HepG2 (cell line): ENCODE results near the gene PNLIPRP2. TPM values are rescaled to one million over a fixed set of nuclear protein-coding genes. Genes with fewer than 3 reads are reported as not detected.

Experiments used
- ATAC-seq: fragments of 200-7000 bp; cut with Tn5 transposase; 3 replicates; pipeline ENCODE4 v1.9.1; 2020; ENCODE audit warnings: mild to moderate bottlenecking, moderate library complexity
- BruUV-seq: library from RNA; stranded (reverse); fragments of 400-500 nt; replicated peaks from 2 replicates; lab custom pipeline; 2021; lab: Mats Ljungman, UMichigan
- CTCF ChIA-PET: fragments of 300-600 bp; formaldehyde crosslinking; extraction: SDS; loops from one replicate; lab custom pipeline; 2021; ENCODE audit warnings: low total read pairs, inconsistent platforms, low intra/inter-chr PET ratio; lab: Yijun Ruan, JAX
- POLR2A ChIA-PET: fragments of 350-600 bp; sonication (Branson Sonifier 250); formaldehyde crosslinking; loops from one replicate; lab custom pipeline; 2020; ENCODE audit warnings: antibody characterized with exemption, inconsistent platforms; lab: Yijun Ruan, JAX
- DNase-seq: peaks from one replicate; pipeline ENCODE4 v3.0.0-alpha.2; 2015; ENCODE audit warnings: low spot score
- FAIRE-seq: peaks from 3 replicates; lab custom pipeline; 2011; peaks lifted over from hg19 to GRCh38; lab: Jason Lieb, UNC
- H2AFZ ChIP-seq: one replicate; pipeline ENCODE4 v1.6.1; 2011; ENCODE audit warnings: low read length, inconsistent platforms
- H3K27ac ChIP-seq: fragments of 300-600 bp; 3 replicates; pipeline ENCODE4 v1.8.0; 2011; ENCODE audit warnings: mixed run types, mild to moderate bottlenecking, mixed read lengths, low read length, inconsistent platforms; ENCODE audit not compliant: insufficient read depth; ENCODE audit errors: extremely low read length
- H3K27me3 ChIP-seq, 2 experiments: fragments of 200-600 bp in 1 of 2; 2 replicates in 1 of 2; 3 replicates in 1 of 2; pipeline versions ENCODE4 v1.6.0 to v1.8.0; 2011; ENCODE audit warnings: low read length in 2 of 2, mild to moderate bottlenecking in 2 of 2, moderate library complexity in 2 of 2, inconsistent platforms in 1 of 2; ENCODE audit not compliant: insufficient read depth in 2 of 2, control insufficient read depth in 1 of 2
- H3K36me3 ChIP-seq, 2 experiments: fragments of 200-600 bp in 1 of 2; replicated peaks in 1 of 2; 2 replicates in 1 of 2; 3 replicates in 1 of 2; pipeline versions ENCODE4 v1.5.1 to v1.8.0; 2011; ENCODE audit warnings: low read length in 2 of 2, inconsistent platforms in 1 of 2; ENCODE audit not compliant: insufficient read depth in 2 of 2, control insufficient read depth in 1 of 2
- H3K4me1 ChIP-seq: 2 replicates; pipeline ENCODE4 v1.5.1; 2012; ENCODE audit warnings: low read length, inconsistent platforms; ENCODE audit not compliant: insufficient read depth
- H3K4me2 ChIP-seq: 2 replicates; pipeline ENCODE4 v1.6.0; 2011; ENCODE audit warnings: low read depth, low read length, inconsistent platforms
- H3K4me3 ChIP-seq, 3 experiments: fragments of 200-600 bp in 1 of 3; sonication (generic), shearing (Covaris generic) in 1 of 3; replicated peaks in 1 of 3; 2 replicates each; pipeline ENCODE4 v1.5.1; 2011 to 2016; ENCODE audit warnings: low read length in 3 of 3, inconsistent platforms in 2 of 3, low read depth in 2 of 3, mild to moderate bottlenecking in 2 of 3, control low read depth in 1 of 3, mixed read lengths in 1 of 3; ENCODE audit not compliant: insufficient read depth in 1 of 3
- H3K79me2 ChIP-seq: one replicate; pipeline ENCODE4 v1.6.1; 2011; ENCODE audit warnings: low read length, inconsistent platforms; ENCODE audit not compliant: insufficient read depth
- H3K9ac ChIP-seq: 2 replicates; pipeline ENCODE4 v1.6.0; 2011; ENCODE audit warnings: mild to moderate bottlenecking, low read depth, low read length, inconsistent platforms; ENCODE audit not compliant: insufficient read depth
- H3K9me3 ChIP-seq: 2 replicates; pipeline ENCODE4 v1.5.1; 2012; ENCODE audit warnings: mild to moderate bottlenecking, low read length
- H4K20me1 ChIP-seq: 2 replicates; pipeline ENCODE4 v1.6.0; 2011; ENCODE audit warnings: inconsistent platforms, mild to moderate bottlenecking, low read length, moderate library complexity; ENCODE audit not compliant: insufficient read depth
- BRCA1 ChIP-seq: sonication (generic); formaldehyde crosslinking; IDR thresholded peaks from 2 replicates; pipeline ENCODE4 v1.4.0; 2020; ENCODE audit warnings: missing genetic modification reagents
- CCAR2 ChIP-seq: fragments of 200-400 bp; formaldehyde crosslinking; optimal IDR thresholded peaks from 2 replicates; pipeline ENCODE3; 2018; ENCODE audit warnings: low read depth, mild to moderate bottlenecking, low read length, moderate library complexity
- RFX5 ChIP-seq: IDR thresholded peaks from 2 replicates; pipeline ENCODE4 v1.6.1; 2011; ENCODE audit warnings: low read depth, low read length, improper control_type of control experiment
- SALL2 ChIP-seq: sonication (generic); formaldehyde crosslinking; IDR thresholded peaks from 2 replicates; pipeline ENCODE4 v1.8.1; 2023; ENCODE audit warnings: mild to moderate bottlenecking, missing genetic modification reagents, inconsistent platforms
- ZBTB3 ChIP-seq: sonication (generic); formaldehyde crosslinking; IDR thresholded peaks from 2 replicates; pipeline ENCODE4 v1.4.0; 2020; ENCODE audit warnings: low read depth, mild to moderate bottlenecking, moderate library complexity, missing genetic modification reagents, borderline replicate concordance
- ZNF10 ChIP-seq: sonication (generic); formaldehyde crosslinking; IDR thresholded peaks from 2 replicates; pipeline ENCODE4 v1.4.0; 2020; ENCODE audit warnings: mild to moderate bottlenecking, low read depth, missing genetic modification reagents, borderline replicate concordance
- ZNF17 ChIP-seq: sonication (generic); formaldehyde crosslinking; IDR thresholded peaks from 2 replicates; pipeline ENCODE4 v1.5.0; 2020; ENCODE audit warnings: mild to moderate bottlenecking, missing genetic modification reagents
- ZNF672 ChIP-seq: sonication (generic); formaldehyde crosslinking; IDR thresholded peaks from 2 replicates; pipeline ENCODE4 v1.8.1; 2022; ENCODE audit warnings: missing genetic modification reagents
- ZNF674 ChIP-seq: sonication (generic); formaldehyde crosslinking; IDR thresholded peaks from 2 replicates; pipeline ENCODE4 v1.5.0; 2020; ENCODE audit warnings: low read depth, mild to moderate bottlenecking, missing genetic modification reagents
- WGBS: methylation state at CpG from one replicate; pipeline ENCODE4 v1.1.6; 2017; ENCODE audit warnings: low lambda C conversion rate; 5-methylcytosine and 5-hydroxymethylcytosine counted together
- in situ Hi-C: cut with HindIII; loops from 2 replicates; pipeline ENCODE4 v1.10.0; 2017; ENCODE audit warnings: low pct_unique_long_range_greater_than_20kb; ENCODE audit not compliant: extremely low pct_ligation_motif_present
- intact Hi-C: fragments of 100-400 bp; cut with micrococcal nuclease; formaldehyde crosslinking; loops from one replicate; pipeline ENCODE4 v1.10.0; 2022; ENCODE audit not compliant: unreplicated experiment
- polyA plus RNA-seq, 8 experiments: library from polyadenylated mRNA; depleted of rRNA in 3 of 8; stranded (reverse) in 7 of 8; unstranded in 1 of 8; fragments of >200 nt; fragmentation: Illumina TruSeq in 4 of 8; extraction: Trizol in 4 of 8; gene quantifications; 2 replicates each; pipeline versions ENCODE4 v1.2.1 to v1.2.3, GENCODE V29; 2011 to 2016; ENCODE audit warnings: low read depth in 4 of 8, missing spikeins in 1 of 8, mixed read lengths in 1 of 8; ENCODE audit not compliant: insufficient read depth in 1 of 8
- total RNA-seq, 5 experiments: library from RNA; depleted of rRNA; stranded (reverse); fragments of >200 nt; fragmentation: Illumina TruSeq; extraction: Trizol; gene quantifications; 2 replicates each; pipeline ENCODE4 v1.2.3, GENCODE V29; 2016; ENCODE audit warnings: low read depth in 1 of 5
- TF ChIP-seq, protein P1 (sequence below), 2 experiments: IDR thresholded peaks; 2 replicates each; pipeline ENCODE4 v1.6.1; 2011 to 2012; ENCODE audit warnings: low read length in 2 of 2, borderline replicate concordance in 1 of 2, low read depth in 1 of 2, mild to moderate bottlenecking in 1 of 2, moderate library complexity in 1 of 2
- TF ChIP-seq, protein P2 (sequence below): sonication (generic); formaldehyde crosslinking; IDR thresholded peaks from 2 replicates; pipeline ENCODE4 v1.4.0; 2020; ENCODE audit warnings: missing genetic modification reagents
- TF ChIP-seq, protein P3 (sequence below): sonication (generic); formaldehyde crosslinking; IDR thresholded peaks from 2 replicates; pipeline ENCODE4 v1.5.1; 2020; ENCODE audit warnings: mild to moderate bottlenecking, missing genetic modification reagents

The PNLIPRP2 gene
- total and polyA plus RNA-seq, 2 of the 13 experiments (the other 11 are each of a cell fraction or from before 2014, with no cell fraction given), result 0.21 to 0.97 TPM

DNA sequence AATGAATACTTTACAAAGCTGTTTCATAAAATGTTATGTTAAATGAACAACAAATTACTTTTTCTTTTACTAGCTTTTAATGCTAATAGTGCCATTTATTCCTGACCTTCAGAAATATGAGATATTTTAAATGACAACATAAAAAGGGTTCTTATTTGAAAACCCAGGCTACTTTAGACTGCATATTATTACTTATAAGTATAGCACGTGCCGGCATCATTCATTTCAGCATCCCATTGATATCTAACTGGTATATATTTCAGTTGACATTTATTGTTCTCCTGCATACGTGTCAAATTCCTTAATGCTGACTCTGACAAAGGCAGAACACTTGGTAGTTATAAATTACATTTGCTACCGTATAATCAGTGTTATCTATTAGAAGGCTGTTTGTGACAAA is 35.3 kb downstream of the PNLIPRP2 start:
- ATAC-seq (no peak), FAIRE-seq (no peak), DNase-seq (no peak)
- Histone ChIP-seq H3K4me1 (no peaks in the 10 kb centered on the region; the same call in 1 of the 2 replicates), H3K36me3 (no peaks in the 10 kb centered on the region), H3K9me3 (no peaks in the 10 kb centered on the region), H4K20me1 (no peaks in the 10 kb centered on the region), H2AFZ (no peak overlapping the region), H3K27ac (no peak overlapping the region), H3K27me3 (peaks cover 1 to 2% of the 10 kb centered on the region in 2 experiments; a peak in 1 of 5 replicates), H3K4me2 (no peak overlapping the region), H3K9ac (no peak overlapping the region), H3K79me2 (no peaks in the 10 kb centered on the region)
- in situ Hi-C loops, result no loop called here
- no TSS peak for BruUV-seq
- ChIA-PET CTCF (no interaction called here), POLR2A (no interaction called here)
- intact Hi-C loops, result no loop called here
- 61% methylated on average over 4 of the region's 4 CpGs for WGBS
- no peak for TF ChIP-seq ZNF672 (CRISPR knock-in tag)
- TF ChIP-seq ZNF674 (CRISPR knock-in tag), result no peak
- TF ChIP-seq ZBTB3, result no peak
- no peak for TF ChIP-seq RFX5
- TF ChIP-seq, protein P1, sequence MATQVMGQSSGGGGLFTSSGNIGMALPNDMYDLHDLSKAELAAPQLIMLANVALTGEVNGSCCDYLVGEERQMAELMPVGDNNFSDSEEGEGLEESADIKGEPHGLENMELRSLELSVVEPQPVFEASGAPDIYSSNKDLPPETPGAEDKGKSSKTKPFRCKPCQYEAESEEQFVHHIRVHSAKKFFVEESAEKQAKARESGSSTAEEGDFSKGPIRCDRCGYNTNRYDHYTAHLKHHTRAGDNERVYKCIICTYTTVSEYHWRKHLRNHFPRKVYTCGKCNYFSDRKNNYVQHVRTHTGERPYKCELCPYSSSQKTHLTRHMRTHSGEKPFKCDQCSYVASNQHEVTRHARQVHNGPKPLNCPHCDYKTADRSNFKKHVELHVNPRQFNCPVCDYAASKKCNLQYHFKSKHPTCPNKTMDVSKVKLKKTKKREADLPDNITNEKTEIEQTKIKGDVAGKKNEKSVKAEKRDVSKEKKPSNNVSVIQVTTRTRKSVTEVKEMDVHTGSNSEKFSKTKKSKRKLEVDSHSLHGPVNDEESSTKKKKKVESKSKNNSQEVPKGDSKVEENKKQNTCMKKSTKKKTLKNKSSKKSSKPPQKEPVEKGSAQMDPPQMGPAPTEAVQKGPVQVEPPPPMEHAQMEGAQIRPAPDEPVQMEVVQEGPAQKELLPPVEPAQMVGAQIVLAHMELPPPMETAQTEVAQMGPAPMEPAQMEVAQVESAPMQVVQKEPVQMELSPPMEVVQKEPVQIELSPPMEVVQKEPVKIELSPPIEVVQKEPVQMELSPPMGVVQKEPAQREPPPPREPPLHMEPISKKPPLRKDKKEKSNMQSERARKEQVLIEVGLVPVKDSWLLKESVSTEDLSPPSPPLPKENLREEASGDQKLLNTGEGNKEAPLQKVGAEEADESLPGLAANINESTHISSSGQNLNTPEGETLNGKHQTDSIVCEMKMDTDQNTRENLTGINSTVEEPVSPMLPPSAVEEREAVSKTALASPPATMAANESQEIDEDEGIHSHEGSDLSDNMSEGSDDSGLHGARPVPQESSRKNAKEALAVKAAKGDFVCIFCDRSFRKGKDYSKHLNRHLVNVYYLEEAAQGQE (IDR thresholded peaks at IDR 0.05; ENCODE audit: borderline replicate concordance in 1 of 2, low read depth in 1 of 2, low read length in 2 of 2), result no peak
- no peak for TF ChIP-seq ZNF17 (CRISPR knock-in tag)
- TF ChIP-seq, protein P2, sequence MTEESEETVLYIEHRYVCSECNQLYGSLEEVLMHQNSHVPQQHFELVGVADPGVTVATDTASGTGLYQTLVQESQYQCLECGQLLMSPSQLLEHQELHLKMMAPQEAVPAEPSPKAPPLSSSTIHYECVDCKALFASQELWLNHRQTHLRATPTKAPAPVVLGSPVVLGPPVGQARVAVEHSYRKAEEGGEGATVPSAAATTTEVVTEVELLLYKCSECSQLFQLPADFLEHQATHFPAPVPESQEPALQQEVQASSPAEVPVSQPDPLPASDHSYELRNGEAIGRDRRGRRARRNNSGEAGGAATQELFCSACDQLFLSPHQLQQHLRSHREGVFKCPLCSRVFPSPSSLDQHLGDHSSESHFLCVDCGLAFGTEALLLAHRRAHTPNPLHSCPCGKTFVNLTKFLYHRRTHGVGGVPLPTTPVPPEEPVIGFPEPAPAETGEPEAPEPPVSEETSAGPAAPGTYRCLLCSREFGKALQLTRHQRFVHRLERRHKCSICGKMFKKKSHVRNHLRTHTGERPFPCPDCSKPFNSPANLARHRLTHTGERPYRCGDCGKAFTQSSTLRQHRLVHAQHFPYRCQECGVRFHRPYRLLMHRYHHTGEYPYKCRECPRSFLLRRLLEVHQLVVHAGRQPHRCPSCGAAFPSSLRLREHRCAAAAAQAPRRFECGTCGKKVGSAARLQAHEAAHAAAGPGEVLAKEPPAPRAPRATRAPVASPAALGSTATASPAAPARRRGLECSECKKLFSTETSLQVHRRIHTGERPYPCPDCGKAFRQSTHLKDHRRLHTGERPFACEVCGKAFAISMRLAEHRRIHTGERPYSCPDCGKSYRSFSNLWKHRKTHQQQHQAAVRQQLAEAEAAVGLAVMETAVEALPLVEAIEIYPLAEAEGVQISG (CRISPR knock-in tag), result no peak
- TF ChIP-seq SALL2, result no peak
- no peak for TF ChIP-seq ZNF10 (CRISPR knock-in tag)
- TF ChIP-seq, protein P3, sequence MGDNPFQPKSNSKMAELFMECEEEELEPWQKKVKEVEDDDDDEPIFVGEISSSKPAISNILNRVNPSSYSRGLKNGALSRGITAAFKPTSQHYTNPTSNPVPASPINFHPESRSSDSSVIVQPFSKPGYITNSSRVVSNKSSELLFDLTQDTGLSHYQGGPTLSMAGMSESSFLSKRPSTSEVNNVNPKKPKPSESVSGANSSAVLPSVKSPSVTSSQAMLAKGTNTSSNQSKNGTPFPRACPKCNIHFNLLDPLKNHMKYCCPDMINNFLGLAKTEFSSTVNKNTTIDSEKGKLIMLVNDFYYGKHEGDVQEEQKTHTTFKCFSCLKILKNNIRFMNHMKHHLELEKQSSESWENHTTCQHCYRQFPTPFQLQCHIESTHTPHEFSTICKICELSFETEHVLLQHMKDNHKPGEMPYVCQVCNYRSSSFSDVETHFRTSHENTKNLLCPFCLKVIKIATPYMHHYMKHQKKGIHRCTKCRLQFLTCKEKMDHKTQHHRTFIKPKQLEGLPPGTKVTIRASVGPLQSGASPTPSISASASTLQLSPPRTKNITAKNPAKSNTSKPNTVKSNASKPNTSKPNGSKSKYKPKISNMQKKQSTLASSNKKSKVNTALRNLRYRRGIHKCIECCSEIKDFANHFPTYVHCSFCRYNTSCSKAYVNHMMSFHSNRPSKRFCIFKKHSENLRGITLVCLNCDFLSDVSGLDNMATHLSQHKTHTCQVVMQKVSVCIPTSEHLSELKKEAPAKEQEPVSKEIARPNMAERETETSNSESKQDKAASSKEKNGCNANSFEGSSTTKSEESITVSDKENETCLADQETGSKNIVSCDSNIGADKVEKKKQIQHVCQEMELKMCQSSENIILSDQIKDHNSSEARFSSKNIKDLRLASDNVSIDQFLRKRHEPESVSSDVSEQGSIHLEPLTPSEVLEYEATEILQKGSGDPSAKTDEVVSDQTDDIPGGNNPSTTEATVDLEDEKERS, result no peak
- TF ChIP-seq CCAR2, result no peak
- no peak for TF ChIP-seq BRCA1 (CRISPR knock-in tag)
- TF ChIP-seq, all 625 proteins: peak for 0
- no peak overlapping the region for H3K4me3 ChIP-seq
